Psoas muscle (tissue), 8 donors: ENCODE measurements around the gene CD46. TPM values are rescaled to one million over a fixed set of nuclear protein-coding genes. Genes with fewer than 3 reads are reported as not detected.

Source experiments
- ATAC-seq, 4 donors: fragments of 200-7000 bp; cut with Tn5 transposase; one replicate each; pipeline ENCODE4 v1.9.1; 2020; ENCODE audit warnings: moderate library complexity in 3 of 4, mild to moderate bottlenecking in 2 of 4
- DNase-seq, 2 donors: peaks; one replicate each; pipeline ENCODE4 v3.0.0-alpha.2; 2020
- H3K27ac ChIP-seq: fragments of 200-600 bp; one replicate; pipeline ENCODE4 v1.8.0; 2022
- H3K27me3 ChIP-seq, 3 donors: fragments of 200-600 bp in 1 of 3; one replicate each; pipeline versions ENCODE4 v1.6.1 to v1.8.0; 2013 to 2022; ENCODE audit warnings: low read length in 2 of 3, mild to moderate bottlenecking in 2 of 3, moderate library complexity in 1 of 3; ENCODE audit not compliant: insufficient read depth in 3 of 3
- H3K36me3 ChIP-seq, 2 donors: fragments of 200-600 bp in 1 of 2; one replicate each; pipeline versions ENCODE4 v1.6.1 to v1.8.0; 2013 to 2022; ENCODE audit warnings: low read depth in 1 of 2, mild to moderate bottlenecking in 1 of 2, moderate library complexity in 1 of 2; ENCODE audit not compliant: insufficient read depth in 1 of 2
- H3K4me1 ChIP-seq: fragments of 200-600 bp; one replicate; pipeline ENCODE4 v1.8.0; 2022
- H3K4me3 ChIP-seq: fragments of 200-600 bp; one replicate; pipeline ENCODE4 v1.8.0; 2022; ENCODE audit warnings: mild to moderate bottlenecking
- H3K9me3 ChIP-seq: fragments of 200-600 bp; one replicate; pipeline ENCODE4 v1.8.0; 2022
- CTCF ChIP-seq: fragments of 200-600 bp; IDR thresholded peaks from one replicate; pipeline ENCODE4 v1.8.0; 2022; ENCODE audit warnings: antibody characterized with exemption
- WGBS, 3 donors: extraction: QIAGEN DNeasy Blood & Tissue Kit; methylation state at CpG; one replicate each; pipeline versions ENCODE4 v1.1.6 to v1.1.7; 2013; 5-methylcytosine and 5-hydroxymethylcytosine counted together
- intact Hi-C, 2 donors: fragments of 100-400 bp; cut with DNase I; formaldehyde crosslinking; loops; one replicate each; pipeline versions ENCODE4 v1.11.0 to v1.14.2; 2022
- polyA plus RNA-seq, 3 donors: library from polyadenylated mRNA; stranded (reverse); fragments of 200-250 nt; gene quantifications; one replicate each; pipeline ENCODE4 v1.2.3, GENCODE V29; 2013
- total RNA-seq, 4 donors: library from RNA; stranded (reverse); fragmentation: NEBNext Ultra II Directional in 2 of 4; extraction: Animal tissue kit (Norgen Biotek cat#: 25700) in 2 of 4; gene quantifications; one replicate each; pipeline versions ENCODE4 v1.2.1 to v1.2.4, GENCODE V29; 2021 to 2023
- donor health status: healthy with polysubstance abuse.
- donor health status: DM: no; HTN: no; CAD: no; lungs with moderate emphysema.
- donor health status: Bipolar disorder and iron deficiency.
- donor health status: healthy.
- donor health status: DM: yes; HTN: yes; CAD: no.
- donor health status: DM: no; HTN: no; CAD: no.
- donor health status: DM: no; HTN: no; CAD: no.
- donor health status: DM: yes; HTN: yes; CAD: no.

CD46 gene
- total and polyA plus RNA-seq, 7 donors = 33.9 to 66.3 (median 44.1) TPM

- peaks cover 32% of the 10 kb centered on the region for H3K4me1 ChIP-seq
- H3K27ac ChIP-seq = no peak overlapping the region
- intact Hi-C loops = no loop called here
- peaks cover 0 to 41% of the 10 kb centered on the region in 2 donors for H3K36me3 ChIP-seq
- H3K9me3 ChIP-seq = no peaks in the 10 kb centered on the region
- TF ChIP-seq CTCF = no peak
- H3K4me3 ChIP-seq = no peak overlapping the region
- ATAC-seq = no peak
- WGBS, 3 donors = 72 to 86% (median 77%) methylated on average over 2 of the region's 2 CpGs
- H3K27me3 ChIP-seq = no peaks in the 10 kb centered on the region
- no peak for DNase-seq
These were observed 4.2 kb downstream of the CD46 start for GRCh38 chr1:207755846-207756693.

- no peaks in the 10 kb centered on the region for H3K9me3 ChIP-seq
- DNase-seq (no peak), ATAC-seq (no peak)
- intact Hi-C loops = no loop called here
- no peak for TF ChIP-seq CTCF
- H3K4me3 ChIP-seq = no peak overlapping the region
- H3K27ac ChIP-seq = no peak overlapping the region
- H3K4me1 ChIP-seq = no peaks in the 10 kb centered on the region
- peaks cover 6 to 92% of the 10 kb centered on the region in 2 donors for H3K36me3 ChIP-seq
- WGBS, 3 donors = 94 to 96% (median 95%) methylated on average over 13 of the region's 13 CpGs
- no peaks in the 10 kb centered on the region for H3K27me3 ChIP-seq
These were observed 10.8 kb downstream of the CD46 start for GRCh38 chr1:207762622-207763021.

- ATAC-seq = no peak
- no peaks in the 10 kb centered on the region for H3K4me1 ChIP-seq
These were observed 11.2 kb downstream of the CD46 start for GRCh38 chr1:207763091-207763490.

GRCh38 chr1:207763972-207764371, 12.1 kb downstream of the CD46 start:
- TF ChIP-seq CTCF = no peak
- Histone ChIP-seq H3K4me1 (no peaks in the 10 kb centered on the region), H3K9me3 (no peaks in the 10 kb centered on the region), H3K27me3 (no peaks in the 10 kb centered on the region), H3K36me3 (peaks cover 6 to 92% of the 10 kb centered on the region in 2 donors), H3K4me3 (no peak overlapping the region), H3K27ac (no peak overlapping the region)
- intact Hi-C loops = no loop called here
- 87 to 92% (median 88%) methylated on average over 9 of the region's 9 CpGs for WGBS, 3 donors
- no peak for ATAC-seq
- DNase-seq = no peak

More at GRCh38 chr1:207763091-207763490, 11.2 kb downstream of the CD46 start:
- Histone ChIP-seq H3K4me3 (no peak overlapping the region), H3K27ac (no peak overlapping the region), H3K9me3 (no peaks in the 10 kb centered on the region), H3K27me3 (no peaks in the 10 kb centered on the region), H3K36me3 (peaks cover 6 to 92% of the 10 kb centered on the region in 2 donors)
- DNase-seq = no peak
- intact Hi-C loops = no loop called here
- TF ChIP-seq CTCF = no peak
- WGBS, 3 donors = 92 to 96% (median 93%) methylated on average over 10 of the region's 10 CpGs
